ENCODE measurements around the gene CACNA1C. TPM values are rescaled to one million over a fixed set of nuclear protein-coding genes. Genes with fewer than 3 reads are reported as not detected.

The CACNA1C gene
- total RNA-seq, 4 donors from 2014 or later: 44.1 to 104 (median 49.4) TPM

- Histone ChIP-seq H3K4me1 (no peaks in the 10 kb centered on the region), H3K27ac (replicated peaks in 1 of 4) (no peak overlapping the region), H3K4me3 (no peak overlapping the region), H3K36me3 (peaks cover 0 to 38% (median 22%) of the 10 kb centered on the region in 4 donors), H3K9me3 (no peaks in the 10 kb centered on the region), H3K27me3 (no peaks in the 10 kb centered on the region)
- DNase-seq (ENCODE audit: extremely low spot score): no peak
- intact Hi-C loops (cut with DNase I): no loop called here
- WGBS: 92% methylated on average over 13 of the region's 13 CpGs
- TF ChIP-seq POLR2A (IDR thresholded peaks at IDR 0.05; ENCODE audit: low read depth): no peak
- no peak for TF ChIP-seq EP300 (IDR thresholded peaks at IDR 0.05)
- no peak for TF ChIP-seq CTCF (IDR thresholded peaks at IDR 0.05)
- no peak for TF ChIP-seq POLR2AphosphoS5 (IDR thresholded peaks at IDR 0.05)
Measured at GRCh38 chr12:2479851-2480535, 427.2 kb downstream of the CACNA1C start.

DNA sequence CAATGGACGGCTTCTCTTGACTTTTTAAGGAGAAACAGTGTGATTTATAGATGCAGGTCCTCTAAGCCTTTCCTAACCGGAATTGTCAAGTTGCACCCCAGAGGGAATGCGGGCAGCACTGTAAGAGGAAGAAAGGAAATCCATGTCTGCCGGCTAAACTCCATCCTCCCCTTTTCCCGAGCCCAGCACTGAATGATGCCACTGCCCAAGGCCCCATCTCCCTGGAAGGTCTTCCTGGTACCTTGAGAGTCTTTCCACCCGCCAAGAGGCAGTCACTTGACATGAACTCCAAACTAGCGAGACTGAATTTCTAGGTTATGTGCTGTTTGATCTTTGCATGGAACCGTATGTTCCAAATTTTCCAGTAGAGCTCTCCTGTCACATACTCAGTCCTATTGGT is 428.6 kb downstream of the CACNA1C start:
- Histone ChIP-seq H3K9me3 (no peaks in the 10 kb centered on the region), H3K36me3 (peaks cover 0 to 48% (median 26%) of the 10 kb centered on the region in 4 donors), H3K4me3 (no peak overlapping the region), H3K27me3 (no peaks in the 10 kb centered on the region), H3K27ac (replicated peaks in 1 of 4) (no peak overlapping the region), H3K4me1 (no peaks in the 10 kb centered on the region)
- no peak for DNase-seq (ENCODE audit: extremely low spot score)
- intact Hi-C loops (cut with DNase I): no loop called here
- TF ChIP-seq EP300 (IDR thresholded peaks at IDR 0.05) (no peak), POLR2A (IDR thresholded peaks at IDR 0.05; ENCODE audit: low read depth) (no peak), CTCF (IDR thresholded peaks at IDR 0.05) (no peak), POLR2AphosphoS5 (IDR thresholded peaks at IDR 0.05) (no peak)
- 85% methylated on average over 8 of the region's 8 CpGs for WGBS

- intact Hi-C loops (cut with DNase I): no loop called here
- DNase-seq (ENCODE audit: extremely low spot score): no peak
- no peaks in the 10 kb centered on the region for H3K27me3 ChIP-seq
- no peaks in the 10 kb centered on the region for H3K4me1 ChIP-seq
- H3K27ac ChIP-seq (replicated peaks in 1 of 4): no peak overlapping the region
- H3K4me3 ChIP-seq: no peak overlapping the region
- peaks cover 0 to 52% (median 32%) of the 10 kb centered on the region in 4 donors for H3K36me3 ChIP-seq
- 90% methylated on average over 10 of the region's 10 CpGs for WGBS
- no peaks in the 10 kb centered on the region for H3K9me3 ChIP-seq
- TF ChIP-seq POLR2A (IDR thresholded peaks at IDR 0.05; ENCODE audit: low read depth) (no peak), POLR2AphosphoS5 (IDR thresholded peaks at IDR 0.05) (no peak), CTCF (IDR thresholded peaks at IDR 0.05) (no peak), EP300 (IDR thresholded peaks at IDR 0.05) (no peak)
Measured at GRCh38 chr12:2481951-2482350, 429.2 kb downstream of the CACNA1C start.

GRCh38 chr12:2482938-2483660 is 430.3 kb downstream of the CACNA1C start:
- no peak overlapping the region for H3K27ac ChIP-seq (replicated peaks in 1 of 4)
- no peaks in the 10 kb centered on the region for H3K9me3 ChIP-seq
- intact Hi-C loops (cut with DNase I): no loop called here
- no peak overlapping the region for H3K4me3 ChIP-seq
- TF ChIP-seq POLR2A (IDR thresholded peaks at IDR 0.05; ENCODE audit: low read depth) (no peak), EP300 (IDR thresholded peaks at IDR 0.05) (no peak), POLR2AphosphoS5 (IDR thresholded peaks at IDR 0.05) (no peak), CTCF (IDR thresholded peaks at IDR 0.05) (no peak)
- DNase-seq (ENCODE audit: extremely low spot score): no peak
- no peaks in the 10 kb centered on the region for H3K27me3 ChIP-seq
- WGBS: 84% methylated on average over 13 of the region's 13 CpGs
- no peaks in the 10 kb centered on the region for H3K4me1 ChIP-seq
- H3K36me3 ChIP-seq: peaks cover 0 to 52% (median 34%) of the 10 kb centered on the region in 4 donors
